Neural cell (in vitro differentiated cells): ENCODE measurements around the gene SPG11. TPM values are rescaled to one million over a fixed set of nuclear protein-coding genes. Genes with fewer than 3 reads are reported as not detected.

Experiments
- H2AFZ ChIP-seq: fragments of 200-600, 300-800 bp; sonication (generic), shearing (Covaris generic); 2 replicates; pipeline ENCODE4 v1.6.0; 2014; ENCODE audit warnings: low read depth, mild to moderate bottlenecking, antibody characterized with exemption, low read length, moderate library complexity
- H3F3A ChIP-seq: fragments of 200-600 bp; shearing (Covaris generic); 2 replicates; pipeline ENCODE4 v1.6.1; 2016; ENCODE audit warnings: mild to moderate bottlenecking, moderate library complexity, mixed read lengths, antibody characterized with exemption, low read length; ENCODE audit not compliant: insufficient read depth, poor library complexity, severe bottlenecking
- H3K27ac ChIP-seq: fragments of 200-600, 300-800 bp; sonication (generic), shearing (Covaris generic); 2 replicates; pipeline ENCODE4 v1.5.1; 2014; ENCODE audit warnings: mild to moderate bottlenecking, low read length, moderate library complexity
- H3K27me3 ChIP-seq: fragments of 300-800, 200-600 bp; sonication (generic), shearing (Covaris generic); 2 replicates; pipeline ENCODE4 v1.6.0; 2014; ENCODE audit warnings: mild to moderate bottlenecking, low read depth, low read length, moderate library complexity; ENCODE audit not compliant: insufficient read depth
- H3K36me3 ChIP-seq: fragments of 300-800, 200-600 bp; sonication (generic), shearing (Covaris generic); 2 replicates; pipeline ENCODE4 v1.5.1; 2014; ENCODE audit warnings: mild to moderate bottlenecking, antibody characterized with exemption, low read length, moderate library complexity; ENCODE audit not compliant: insufficient read depth
- H3K4me2 ChIP-seq: fragments of 300-800, 200-600 bp; sonication (generic), shearing (Covaris generic); 2 replicates; pipeline ENCODE4 v1.6.0; 2014; ENCODE audit warnings: mild to moderate bottlenecking, low read length
- H3K4me3 ChIP-seq: fragments of 300-800, 200-600 bp; sonication (generic), shearing (Covaris generic); 2 replicates; pipeline ENCODE4 v1.5.1; 2014; ENCODE audit warnings: mild to moderate bottlenecking, low read length, moderate library complexity
- H3K79me2 ChIP-seq: fragments of 200-600 bp; shearing (Covaris generic); replicated peaks from 2 replicates; pipeline ENCODE4 v1.6.0; 2014; ENCODE audit warnings: mild to moderate bottlenecking, low read length, moderate library complexity; ENCODE audit not compliant: insufficient read depth
- H3K9ac ChIP-seq: fragments of 300-800, 200-600 bp; sonication (generic), shearing (Covaris generic); 2 replicates; pipeline ENCODE4 v1.6.1; 2016; ENCODE audit warnings: mild to moderate bottlenecking, low read length, mixed read lengths
- H3K9me2 ChIP-seq: fragments of 200-600 bp; shearing (Covaris generic); 2 replicates; pipeline ENCODE4 v1.6.1; 2016; ENCODE audit warnings: mild to moderate bottlenecking, low read length, mixed read lengths; ENCODE audit not compliant: insufficient read depth
- H3K9me3 ChIP-seq: fragments of 200-600, 300-800 bp; sonication (generic), shearing (Covaris generic); 2 replicates; pipeline ENCODE4 v1.6.1; 2016; ENCODE audit warnings: mild to moderate bottlenecking, mixed run types, low read length, moderate library complexity, mixed read lengths
- H4K20me1 ChIP-seq: fragments of 200-600 bp; shearing (Covaris generic); 2 replicates; pipeline ENCODE4 v1.6.1; 2016; ENCODE audit warnings: mild to moderate bottlenecking, mixed run types; ENCODE audit not compliant: insufficient read depth
- EP300 ChIP-seq: fragments of 450-650 bp; conservative IDR thresholded peaks from 2 replicates; pipeline ENCODE4 v1.6.1; 2014; ENCODE audit warnings: antibody characterized with exemption, mild to moderate bottlenecking, moderate library complexity; ENCODE audit not compliant: poor library complexity, severe bottlenecking
- EZH2 ChIP-seq: fragments of 200-600, 300-800 bp; shearing (Covaris generic), sonication (generic); IDR thresholded peaks from 2 replicates; pipeline ENCODE4 v1.6.1; 2014; ENCODE audit warnings: antibody characterized with exemption, low read length, borderline replicate concordance, mild to moderate bottlenecking; ENCODE audit not compliant: insufficient read depth, poor library complexity, severe bottlenecking
- MXI1 ChIP-seq: fragments of 450-650 bp; conservative IDR thresholded peaks from 2 replicates; pipeline ENCODE4 v1.6.1; 2014; ENCODE audit warnings: antibody characterized with exemption, mild to moderate bottlenecking; ENCODE audit not compliant: poor library complexity, severe bottlenecking
- POLR2AphosphoS5 ChIP-seq: IDR thresholded peaks from 2 replicates; pipeline ENCODE4 v1.6.1; 2012
- RAD21 ChIP-seq: fragments of 450-650 bp; conservative IDR thresholded peaks from 2 replicates; pipeline ENCODE4 v1.6.1; 2014; ENCODE audit warnings: antibody characterized with exemption, mild to moderate bottlenecking, moderate library complexity
- REST ChIP-seq: IDR thresholded peaks from 2 replicates; pipeline ENCODE4 v1.6.1; 2012; ENCODE audit warnings: borderline replicate concordance
- SMC3 ChIP-seq: fragments of 450-650 bp; conservative IDR thresholded peaks from 2 replicates; pipeline ENCODE4 v1.6.1; 2014; ENCODE audit warnings: antibody characterized with exemption, mild to moderate bottlenecking, moderate library complexity; ENCODE audit not compliant: poor library complexity
- TAF1 ChIP-seq: IDR thresholded peaks from 2 replicates; pipeline ENCODE4 v1.6.1; 2012; ENCODE audit warnings: low read depth
- polyA plus RNA-seq: library from polyadenylated mRNA; depleted of rRNA; stranded (reverse); fragments of >200 nt; gene quantifications from 2 replicates; pipeline ENCODE4 v1.2.3, GENCODE V29; 2014
- TF ChIP-seq, protein P1 (sequence below): fragments of 450-650 bp; IDR thresholded peaks from 2 replicates; pipeline ENCODE4 v1.5.1; 2014; ENCODE audit warnings: antibody characterized with exemption, mild to moderate bottlenecking, moderate library complexity; ENCODE audit not compliant: poor library complexity, severe bottlenecking

Gene SPG11
- polyA plus RNA-seq, 1 donor from 2014 or later = 52.2 TPM

- H3K9me2 ChIP-seq = no peaks in the 10 kb centered on the region
- H3F3A ChIP-seq = no peaks in the 10 kb centered on the region
- no peak overlapping the region for H2AFZ ChIP-seq
- H3K9ac ChIP-seq = no peak overlapping the region
- no peaks in the 10 kb centered on the region for H4K20me1 ChIP-seq
- no peaks in the 10 kb centered on the region for H3K27me3 ChIP-seq
- H3K4me3 ChIP-seq = no peak overlapping the region
- H3K27ac ChIP-seq = no peak overlapping the region
- no peak for TF ChIP-seq EP300
- TF ChIP-seq RAD21 = no peak
- no peak for TF ChIP-seq POLR2AphosphoS5
- no peaks in the 10 kb centered on the region for H3K9me3 ChIP-seq
- peaks cover 14% of the 10 kb centered on the region for H3K79me2 ChIP-seq
- no peak overlapping the region for H3K4me2 ChIP-seq
- no peaks in the 10 kb centered on the region for H3K36me3 ChIP-seq
Measured at GRCh38 chr15:44666210-44667038, 3.0 kb upstream of the SPG11 start.

GRCh38 chr15:44662478-44663409 lies 718 bp downstream of the SPG11 start:
- Histone ChIP-seq H3K4me3 (peak overlapping the region; percentile 97), H3F3A (no peaks in the 10 kb centered on the region), H3K79me2 (peaks cover 20% of the 10 kb centered on the region), H3K27ac (peak overlapping the region; percentile 88), H3K9me3 (no peaks in the 10 kb centered on the region), H3K9ac (peak overlapping the region; percentile 95), H2AFZ (peak overlapping the region; percentile 97), H4K20me1 (no peaks in the 10 kb centered on the region), H3K9me2 (no peaks in the 10 kb centered on the region), H3K27me3 (no peaks in the 10 kb centered on the region), H3K36me3 (no peaks in the 10 kb centered on the region), H3K4me2 (peak overlapping the region; percentile 100)
- TF ChIP-seq, protein P1, sequence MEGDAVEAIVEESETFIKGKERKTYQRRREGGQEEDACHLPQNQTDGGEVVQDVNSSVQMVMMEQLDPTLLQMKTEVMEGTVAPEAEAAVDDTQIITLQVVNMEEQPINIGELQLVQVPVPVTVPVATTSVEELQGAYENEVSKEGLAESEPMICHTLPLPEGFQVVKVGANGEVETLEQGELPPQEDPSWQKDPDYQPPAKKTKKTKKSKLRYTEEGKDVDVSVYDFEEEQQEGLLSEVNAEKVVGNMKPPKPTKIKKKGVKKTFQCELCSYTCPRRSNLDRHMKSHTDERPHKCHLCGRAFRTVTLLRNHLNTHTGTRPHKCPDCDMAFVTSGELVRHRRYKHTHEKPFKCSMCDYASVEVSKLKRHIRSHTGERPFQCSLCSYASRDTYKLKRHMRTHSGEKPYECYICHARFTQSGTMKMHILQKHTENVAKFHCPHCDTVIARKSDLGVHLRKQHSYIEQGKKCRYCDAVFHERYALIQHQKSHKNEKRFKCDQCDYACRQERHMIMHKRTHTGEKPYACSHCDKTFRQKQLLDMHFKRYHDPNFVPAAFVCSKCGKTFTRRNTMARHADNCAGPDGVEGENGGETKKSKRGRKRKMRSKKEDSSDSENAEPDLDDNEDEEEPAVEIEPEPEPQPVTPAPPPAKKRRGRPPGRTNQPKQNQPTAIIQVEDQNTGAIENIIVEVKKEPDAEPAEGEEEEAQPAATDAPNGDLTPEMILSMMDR = no peak
- TF ChIP-seq MXI1 = no peak
- no peak for TF ChIP-seq POLR2AphosphoS5
- no peak for TF ChIP-seq RAD21
- no peak for TF ChIP-seq EZH2
- TF ChIP-seq REST = no peak
- no peak for TF ChIP-seq SMC3
- no peak for TF ChIP-seq EP300
- TF ChIP-seq TAF1 = no peak
